Prostate gland (tissue), 2 donors: Measurements from ENCODE around the gene RDX. TPM values are rescaled to one million over a fixed set of nuclear protein-coding genes. Genes with fewer than 3 reads are reported as not detected.

Source experiments
- DNase-seq: peaks from one replicate; pipeline ENCODE4 v3.0.0-alpha.2; 2019; ENCODE audit warnings: low spot score
- H3K27ac ChIP-seq, 2 donors: fragments of 200-600 bp; sonication (generic); 2 replicates each; pipeline ENCODE4 v1.5.1; 2017 to 2019
- H3K27me3 ChIP-seq: fragments of 200-600 bp; sonication (generic); replicated peaks from 2 replicates; pipeline ENCODE4 v1.5.1; 2019; ENCODE audit not compliant: insufficient read depth
- H3K36me3 ChIP-seq, 2 donors: fragments of 200-600 bp; sonication (generic); 1 replicate in 1 of 2; 2 replicates in 1 of 2; pipeline versions ENCODE4 v1.5.1 to v1.8.1; 2017 to 2019
- H3K4me1 ChIP-seq: fragments of 200-600 bp; sonication (generic); replicated peaks from 2 replicates; pipeline ENCODE4 v1.5.1; 2019
- H3K4me3 ChIP-seq, 2 donors: fragments of 200-600 bp; sonication (generic); 2 replicates each; pipeline ENCODE4 v1.5.1; 2017 to 2019
- H3K9me3 ChIP-seq: fragments of 200-600 bp; sonication (generic); 2 replicates; pipeline ENCODE4 v1.5.1; 2017
- CTCF ChIP-seq, 4 experiments: fragments of 200-600 bp in 2 of 4; fragments of 450-650 bp in 2 of 4; sonication (generic) in 2 of 4; IDR thresholded peaks; 1 replicate in 3 of 4; 2 replicates in 1 of 4; pipeline ENCODE4 v1.5.1; 2016 to 2019; ENCODE audit warnings: antibody characterized with exemption in 4 of 4, mild to moderate bottlenecking in 2 of 4, moderate library complexity in 2 of 4
- POLR2A ChIP-seq: fragments of 450-650 bp; IDR thresholded peaks from one replicate; pipeline ENCODE4 v1.6.1; 2016; ENCODE audit warnings: antibody characterized with exemption, mild to moderate bottlenecking
- POLR2AphosphoS5 ChIP-seq: sonication (generic); formaldehyde crosslinking; IDR thresholded peaks from one replicate; pipeline ENCODE4 v1.6.1; 2017; ENCODE audit warnings: antibody characterized with exemption
- WGBS: methylation state at CpG from one replicate; pipeline ENCODE4 v1.1.5; 2018; 5-methylcytosine and 5-hydroxymethylcytosine counted together
- intact Hi-C: fragments of 100-400 bp; cut with DNase I; formaldehyde crosslinking; loops from one replicate; pipeline ENCODE4 v1.14.2; 2022
- total RNA-seq, 2 donors: library from RNA; depleted of rRNA; stranded (reverse); fragments of >200 nt; gene quantifications; one replicate each; pipeline ENCODE4 v1.1.0, GENCODE V29; 2016

RDX gene
- total RNA-seq, 2 donors from 2014 or later: 45.4 to 136 TPM

GRCh38 chr11:110269996-110270395, 26.4 kb downstream of the RDX start:
- intact Hi-C loops: no loop called here
- Histone ChIP-seq H3K4me3 (no peak overlapping the region), H3K4me1 (no peaks in the 10 kb centered on the region), H3K36me3 (no peaks in the 10 kb centered on the region), H3K27ac (no peak overlapping the region), H3K27me3 (no peaks in the 10 kb centered on the region), H3K9me3 (no peaks in the 10 kb centered on the region)
- TF ChIP-seq CTCF (IDR thresholded peaks at IDR 0.05) (no peak), POLR2AphosphoS5 (no peak), POLR2A (no peak)
- 95% methylated on average over 7 of the region's 7 CpGs for WGBS
- no peak for DNase-seq

GRCh38 chr11:110268441-110268840, 28.0 kb downstream of the RDX start:
- no peaks in the 10 kb centered on the region for H3K27me3 ChIP-seq
- H3K4me1 ChIP-seq: no peaks in the 10 kb centered on the region
- H3K9me3 ChIP-seq: no peaks in the 10 kb centered on the region
- no peak overlapping the region for H3K4me3 ChIP-seq
- TF ChIP-seq POLR2A (no peak), POLR2AphosphoS5 (no peak), CTCF (IDR thresholded peaks at IDR 0.05) (no peak)
- intact Hi-C loops: no loop called here
- DNase-seq: no peak
- H3K27ac ChIP-seq: no peak overlapping the region
- WGBS: 88% methylated on average over 1 of the region's 1 CpG
- H3K36me3 ChIP-seq: no peaks in the 10 kb centered on the region

- intact Hi-C loops: no loop called here
- TF ChIP-seq POLR2A: no peak
- TF ChIP-seq POLR2AphosphoS5: no peak
- TF ChIP-seq CTCF (IDR thresholded peaks at IDR 0.05): no peak
- Histone ChIP-seq H3K36me3 (no peaks in the 10 kb centered on the region), H3K4me3 (no peak overlapping the region), H3K9me3 (no peaks in the 10 kb centered on the region), H3K27ac (no peak overlapping the region), H3K27me3 (no peaks in the 10 kb centered on the region), H3K4me1 (no peaks in the 10 kb centered on the region)
- 94% methylated on average over 6 of the region's 6 CpGs for WGBS
- DNase-seq: no peak
Measured at GRCh38 chr11:110262072-110262403, 34.4 kb downstream of the RDX start.

- intact Hi-C loops: no loop called here
- WGBS: 98% methylated on average over 2 of the region's 2 CpGs
- no peaks in the 10 kb centered on the region for H3K36me3 ChIP-seq
Measured at GRCh38 chr11:110261195-110262071, 35.0 kb downstream of the RDX start.

More at GRCh38 chr11:110261195-110262071, 35.0 kb downstream of the RDX start:
- no peak for DNase-seq
- Histone ChIP-seq H3K27ac (no peak overlapping the region), H3K4me3 (no peak overlapping the region), H3K9me3 (no peaks in the 10 kb centered on the region), H3K4me1 (no peaks in the 10 kb centered on the region), H3K27me3 (no peaks in the 10 kb centered on the region)
- TF ChIP-seq CTCF (IDR thresholded peaks at IDR 0.05): no peak
- TF ChIP-seq POLR2AphosphoS5: no peak
- TF ChIP-seq POLR2A: no peak
